K562 (cell line): Measurements from ENCODE around the gene MAPKAPK2. TPM values are rescaled to one million over a fixed set of nuclear protein-coding genes. Genes with fewer than 3 reads are reported as not detected.

Source experiments
- BMI1 ChIP-seq: fragments of 150-350 bp; IDR thresholded peaks from 2 replicates; pipeline ENCODE4 v1.6.1; 2014; ENCODE audit warnings: low read length
- CEBPB ChIP-seq: fragments of 450-650 bp; IDR thresholded peaks from 2 replicates; pipeline ENCODE4 v1.6.1; 2016; ENCODE audit warnings: missing genetic modification characterization, missing compliant biosample characterization
- CREB1 ChIP-seq, 2 experiments: sonication (generic) in 1 of 2; formaldehyde crosslinking in 1 of 2; IDR thresholded peaks; 2 replicates each; pipeline versions ENCODE4 v1.6.1 to v1.8.0; 2012 to 2022; ENCODE audit warnings: inconsistent platforms in 1 of 2, mild to moderate bottlenecking in 1 of 2, missing genetic modification reagents in 1 of 2, moderate library complexity in 1 of 2
- GABPB2 ChIP-seq: fragments of 250-450 bp; sonication (Bioruptor Pico); conservative IDR thresholded peaks from 2 replicates; pipeline ENCODE4 v1.5.1; 2021; ENCODE audit warnings: mild to moderate bottlenecking
- JUND ChIP-seq, 2 experiments: IDR thresholded peaks; 2 replicates in 1 of 2; 3 replicates in 1 of 2; pipeline ENCODE4 v1.6.1; 2011; ENCODE audit warnings: borderline replicate concordance in 2 of 2, low read depth in 2 of 2, low read length in 2 of 2, improper control_type of control experiment in 1 of 2, missing biosample characterization in 1 of 2, missing genetic modification characterization in 1 of 2, missing genetic modification reagents in 1 of 2
- NCOA4 ChIP-seq: fragments of 450-650 bp; IDR thresholded peaks from 2 replicates; pipeline ENCODE4 v1.6.1; 2018; ENCODE audit warnings: mild to moderate bottlenecking; ENCODE audit not compliant: partially characterized antibody
- NR0B1 ChIP-seq: fragments of 450-650 bp; IDR thresholded peaks from one replicate; pipeline ENCODE4 v1.6.1; 2018; ENCODE audit warnings: mild to moderate bottlenecking, moderate library complexity; ENCODE audit not compliant: partially characterized antibody
- NRF1 ChIP-seq, 2 experiments: fragments of 450-650 bp; IDR thresholded peaks in 1 of 2; conservative IDR thresholded peaks in 1 of 2; 2 replicates each; pipeline ENCODE4 v1.6.1; 2014; ENCODE audit warnings: mild to moderate bottlenecking in 2 of 2
- PKNOX1 ChIP-seq: fragments of 450-650 bp; IDR thresholded peaks from 2 replicates; pipeline ENCODE4 v1.6.1; 2016
- SETDB1 ChIP-seq: IDR thresholded peaks from one replicate; pipeline ENCODE4 v1.6.1; 2012; ENCODE audit warnings: low read length, control low read depth, inconsistent platforms
- ZBTB40 ChIP-seq, 2 experiments: fragments of 450-650 bp in 1 of 2; sonication (generic) in 1 of 2; formaldehyde crosslinking in 1 of 2; IDR thresholded peaks; 2 replicates each; pipeline versions ENCODE4 v1.7.1 to v1.9.0; 2016 to 2022; ENCODE audit warnings: inconsistent platforms in 1 of 2, mild to moderate bottlenecking in 1 of 2, missing genetic modification reagents in 1 of 2
- ZNF449 ChIP-seq: fragments of 250-450 bp; sonication (Bioruptor Pico); IDR thresholded peaks from 2 replicates; pipeline ENCODE4 v1.8.0; 2022; ENCODE audit warnings: moderate library complexity, mild to moderate bottlenecking, inconsistent platforms
- ZNF766 ChIP-seq: fragments of 200-800 bp; sonication (Bioruptor generic); conservative IDR thresholded peaks from 2 replicates; pipeline ENCODE4 v1.6.1; 2016; ENCODE audit warnings: missing genetic modification characterization, missing compliant biosample characterization
- polyA plus RNA-seq, 8 experiments: library from polyadenylated mRNA; depleted of rRNA in 4 of 8; stranded (reverse) in 5 of 8; unstranded in 3 of 8; fragments of >200 nt; fragmentation: Nextera tagmentation in 2 of 8; fragmentation: Illumina TruSeq in 1 of 8; extraction: Ambion mirVana in 2 of 8; extraction: Trizol in 1 of 8; gene quantifications; 2 replicates each; pipeline versions ENCODE4 v1.2.1 to v1.2.3, GENCODE V29; 2011 to 2014; ENCODE audit warnings: inconsistent platforms in 1 of 8, missing spikeins in 1 of 8
- total RNA-seq, 7 experiments: library from RNA; depleted of rRNA in 6 of 7; stranded (reverse); fragments of >200 nt in 6 of 7; fragmentation: Illumina TruSeq in 2 of 7; extraction: Trizol in 2 of 7; gene quantifications; 2 replicates each; pipeline versions ENCODE4 v1.2.1 to v1.2.3, GENCODE V29; 2011 to 2021; ENCODE audit warnings: low replicate concordance in 1 of 7

Gene MAPKAPK2
- total and polyA plus RNA-seq, 9 of the 15 experiments (the other 6 are each of a cell fraction or from before 2014, with no cell fraction given): 0.63 to 94.2 (median 52.1) TPM

GRCh38 chr1:206685769-206686477, 1.2 kb downstream of the MAPKAPK2 start (continued):
- TF ChIP-seq NR0B1 (no peak), ZNF449 (no peak), CEBPB (tag) (no peak), BMI1 (no peak), NCOA4 (no peak), PKNOX1 (no peak), CREB1 (IDR thresholded peaks at IDR 0.05) (no peak), CREB1 (CRISPR knock-in tag; IDR thresholded peaks at IDR 0.05) (no peak), NRF1 (conservative IDR thresholded peaks at IDR 0.05 in 1 of 2, IDR thresholded peaks at IDR 0.05 in 1 of 2) (peak; percentile 43 to 45; a peak in 3 of 4 replicates), GABPB2 (CRISPR knock-in tag) (no peak), ZBTB40 (IDR thresholded peaks at IDR 0.05) (0 out of 2 replicates have a peak, but pooled peaks have one; percentile 18), ZBTB40 (CRISPR knock-in tag; IDR thresholded peaks at IDR 0.05) (no peak), JUND (IDR thresholded peaks at IDR 0.05; ENCODE audit: borderline replicate concordance, low read depth, low read length) (0 out of 2 replicates have a peak, but pooled peaks have one; percentile 15), JUND (tag; IDR thresholded peaks at IDR 0.05; ENCODE audit: borderline replicate concordance, low read depth, low read length) (no peak), SETDB1 (no peak), ZNF766 (CRISPR knock-in tag) (peak; percentile 100)
